Trophoblast cell (in vitro differentiated cells and primary cell): ENCODE results near the gene QSOX2.

Experiments
- DNase-seq, 2 donors: peaks; one replicate each; pipeline ENCODE4 v3.0.0-alpha.2; 2016
- H2AFZ ChIP-seq: 2 replicates; pipeline ENCODE4 v1.6.1; 2013; ENCODE audit warnings: low read length, moderate library complexity, mild to moderate bottlenecking; ENCODE audit not compliant: insufficient read depth, poor library complexity
- H2AK5ac ChIP-seq: 2 replicates; pipeline ENCODE4 v1.6.1; 2013; ENCODE audit warnings: mild to moderate bottlenecking, low read length
- H2BK120ac ChIP-seq: 2 replicates; pipeline ENCODE4 v1.6.1; 2013; ENCODE audit warnings: low read length, mild to moderate bottlenecking, moderate library complexity; ENCODE audit not compliant: insufficient read depth, poor library complexity
- H2BK12ac ChIP-seq: 2 replicates; pipeline ENCODE4 v1.6.1; 2013; ENCODE audit warnings: mild to moderate bottlenecking, low read length, moderate library complexity
- H2BK5ac ChIP-seq: 2 replicates; pipeline ENCODE4 v1.6.1; 2013; ENCODE audit warnings: low read length, low read depth, moderate library complexity, mild to moderate bottlenecking; ENCODE audit not compliant: poor library complexity
- H3K14ac ChIP-seq: 2 replicates; pipeline ENCODE4 v1.6.1; 2013; ENCODE audit warnings: mild to moderate bottlenecking, low read length
- H3K18ac ChIP-seq: 2 replicates; pipeline ENCODE4 v1.6.1; 2013; ENCODE audit warnings: mild to moderate bottlenecking, low read length
- H3K23ac ChIP-seq: 2 replicates; pipeline ENCODE4 v1.6.1; 2013; ENCODE audit warnings: low read length
- H3K27ac ChIP-seq: 2 replicates; pipeline ENCODE4 v1.5.1; 2013; ENCODE audit warnings: low read depth, mild to moderate bottlenecking, inconsistent platforms, low read length, moderate library complexity
- H3K27me3 ChIP-seq: 2 replicates; pipeline ENCODE4 v1.6.1; 2013; ENCODE audit warnings: inconsistent platforms, mild to moderate bottlenecking, low read length, moderate library complexity; ENCODE audit not compliant: insufficient read depth
- H3K36me3 ChIP-seq, 2 experiments: 1 replicate in 1 of 2; 2 replicates in 1 of 2; pipeline ENCODE4 v1.6.1; 2013; ENCODE audit warnings: low read length in 2 of 2, mild to moderate bottlenecking in 2 of 2, moderate library complexity in 1 of 2; ENCODE audit not compliant: insufficient read depth in 2 of 2, control insufficient read depth in 1 of 2
- H3K4ac ChIP-seq: 2 replicates; pipeline ENCODE4 v1.6.1; 2013; ENCODE audit warnings: low read depth, mild to moderate bottlenecking, low read length, moderate library complexity
- H3K4me1 ChIP-seq, 2 experiments: 1 replicate in 1 of 2; 2 replicates in 1 of 2; pipeline ENCODE4 v1.6.1; 2013; ENCODE audit warnings: low read length in 2 of 2, mild to moderate bottlenecking in 2 of 2, moderate library complexity in 1 of 2; ENCODE audit not compliant: insufficient read depth in 2 of 2, control insufficient read depth in 1 of 2
- H3K4me2 ChIP-seq: 2 replicates; pipeline ENCODE4 v1.6.1; 2013; ENCODE audit warnings: inconsistent platforms, mild to moderate bottlenecking, low read length, moderate library complexity
- H3K4me3 ChIP-seq: 2 replicates; pipeline ENCODE4 v1.5.1; 2013; ENCODE audit warnings: mild to moderate bottlenecking, low read depth, low read length, inconsistent platforms
- H3K79me1 ChIP-seq: one replicate; pipeline ENCODE4 v1.6.1; 2013; ENCODE audit warnings: low read length
- H3K79me2 ChIP-seq: 2 replicates; pipeline ENCODE4 v1.6.1; 2013; ENCODE audit warnings: low read length, mild to moderate bottlenecking; ENCODE audit not compliant: control insufficient read depth, insufficient read depth, poor library complexity
- H3K9ac ChIP-seq: 2 replicates; pipeline ENCODE4 v1.6.1; 2013; ENCODE audit warnings: mild to moderate bottlenecking, low read length
- H3K9me3 ChIP-seq: 2 replicates; pipeline ENCODE4 v1.6.1; 2013; ENCODE audit warnings: low read depth, mild to moderate bottlenecking, control low read depth, inconsistent platforms, low read length; ENCODE audit not compliant: insufficient read depth
- H4K12ac ChIP-seq: 2 replicates; pipeline ENCODE4 v1.6.1; 2013; ENCODE audit warnings: low read depth, mild to moderate bottlenecking, low read length, moderate library complexity
- H4K8ac ChIP-seq: 2 replicates; pipeline ENCODE4 v1.6.1; 2013; ENCODE audit warnings: low read depth, mild to moderate bottlenecking, low read length, moderate library complexity
- H4K91ac ChIP-seq: one replicate; pipeline ENCODE4 v1.6.1; 2013; ENCODE audit warnings: low read depth, mild to moderate bottlenecking, low read length, moderate library complexity
- WGBS: extraction: QIAGEN DNeasy Blood & Tissue Kit; methylation state at CpG from one replicate; pipeline ENCODE4 v1.1.7; 2013; ENCODE audit warnings: missing lambda C conversion rate; ENCODE audit not compliant: insufficient read length, insufficient coverage; ENCODE audit errors: extremely low coverage; 5-methylcytosine and 5-hydroxymethylcytosine counted together

The QSOX2 gene

GRCh38 chr9:136185596-136186366 is 59.8 kb downstream of the QSOX2 start:
- Histone ChIP-seq H2AFZ (no peak overlapping the region), H2AK5ac (no peak overlapping the region), H4K91ac (no peak overlapping the region), H3K23ac (no peak overlapping the region), H3K9me3 (peaks cover 2% of the 10 kb centered on the region), H3K27me3 (no peaks in the 10 kb centered on the region), H3K4me3 (no peak overlapping the region), H3K9ac (no peak overlapping the region), H3K14ac (no peak overlapping the region), H2BK12ac (no peak overlapping the region), H3K36me3 (no peaks in the 10 kb centered on the region), H2BK120ac (no peak overlapping the region), H3K79me2 (no peaks in the 10 kb centered on the region), H3K79me1 (no peaks in the 10 kb centered on the region), H2BK5ac (no peak overlapping the region), H3K27ac (no peak overlapping the region), H3K4me2 (no peak overlapping the region), H3K4ac (no peak overlapping the region), H3K18ac (no peak overlapping the region), H4K8ac (no peak overlapping the region), H4K12ac (no peak overlapping the region), H3K4me1 (no peaks in the 10 kb centered on the region)
- DNase-seq: no peak
- no CpG with 5 or more reads among the region's 32 CpGs for WGBS

GRCh38 chr9:136185066-136185465 is 60.5 kb downstream of the QSOX2 start:
- no peaks in the 10 kb centered on the region for H3K9me3 ChIP-seq
- no peaks in the 10 kb centered on the region for H3K27me3 ChIP-seq
- H2AK5ac ChIP-seq: no peak overlapping the region
- H3K14ac ChIP-seq: no peak overlapping the region
- H2BK12ac ChIP-seq: no peak overlapping the region
- H4K12ac ChIP-seq: no peak overlapping the region
- H2AFZ ChIP-seq: no peak overlapping the region
- WGBS: no CpG with 5 or more reads among the region's 19 CpGs
- H3K18ac ChIP-seq: no peak overlapping the region
- H3K4me2 ChIP-seq: no peak overlapping the region
- H3K4me1 ChIP-seq: no peaks in the 10 kb centered on the region
- H4K8ac ChIP-seq: no peak overlapping the region
- no peaks in the 10 kb centered on the region for H3K79me1 ChIP-seq
- no peak overlapping the region for H3K4me3 ChIP-seq
- H3K79me2 ChIP-seq: no peaks in the 10 kb centered on the region
- no peak overlapping the region for H3K23ac ChIP-seq
- H2BK120ac ChIP-seq: no peak overlapping the region
- H3K9ac ChIP-seq: no peak overlapping the region
- H3K36me3 ChIP-seq: no peaks in the 10 kb centered on the region
- DNase-seq: no peak
- no peak overlapping the region for H3K4ac ChIP-seq
- H2BK5ac ChIP-seq: no peak overlapping the region
- no peak overlapping the region for H3K27ac ChIP-seq
- H4K91ac ChIP-seq: no peak overlapping the region

- Histone ChIP-seq H3K79me1 (no peaks in the 10 kb centered on the region), H2AK5ac (no peak overlapping the region), H3K14ac (no peak overlapping the region), H3K4ac (no peak overlapping the region), H3K23ac (no peak overlapping the region), H2AFZ (no peak overlapping the region), H3K4me2 (no peak overlapping the region), H3K9me3 (no peaks in the 10 kb centered on the region), H2BK12ac (no peak overlapping the region), H3K79me2 (no peaks in the 10 kb centered on the region), H2BK120ac (no peak overlapping the region), H3K9ac (no peak overlapping the region), H3K18ac (no peak overlapping the region), H3K27ac (no peak overlapping the region), H3K4me1 (no peaks in the 10 kb centered on the region), H2BK5ac (no peak overlapping the region), H3K27me3 (no peaks in the 10 kb centered on the region), H3K4me3 (peak overlapping the region; percentile 20), H4K91ac (no peak overlapping the region), H4K12ac (no peak overlapping the region), H4K8ac (no peak overlapping the region), H3K36me3 (no peaks in the 10 kb centered on the region)
- WGBS: no CpG with 5 or more reads among the region's 18 CpGs
- no peak for DNase-seq
Measured at GRCh38 chr9:136182850-136183422, 62.7 kb downstream of the QSOX2 start.

GRCh38 chr9:136182420-136182787 is 63.2 kb downstream of the QSOX2 start:
- no peak overlapping the region for H3K4me3 ChIP-seq
- H3K14ac ChIP-seq: no peak overlapping the region
- H3K79me1 ChIP-seq: no peaks in the 10 kb centered on the region
- no peak overlapping the region for H3K4ac ChIP-seq
- H3K27ac ChIP-seq: no peak overlapping the region
- no peak for DNase-seq
- H3K9ac ChIP-seq: no peak overlapping the region
- H3K18ac ChIP-seq: no peak overlapping the region
- no peaks in the 10 kb centered on the region for H3K27me3 ChIP-seq
- H3K4me2 ChIP-seq: no peak overlapping the region
- no peak overlapping the region for H2BK5ac ChIP-seq
- H3K9me3 ChIP-seq: no peaks in the 10 kb centered on the region
- no peak overlapping the region for H2BK120ac ChIP-seq
- no peaks in the 10 kb centered on the region for H3K79me2 ChIP-seq
- H3K4me1 ChIP-seq: no peaks in the 10 kb centered on the region
- no peak overlapping the region for H2AFZ ChIP-seq
- no peak overlapping the region for H4K91ac ChIP-seq
- no peak overlapping the region for H4K12ac ChIP-seq
- no CpG with 5 or more reads among the region's 14 CpGs for WGBS
- no peak overlapping the region for H2AK5ac ChIP-seq
- H2BK12ac ChIP-seq: no peak overlapping the region
- no peak overlapping the region for H4K8ac ChIP-seq
- no peaks in the 10 kb centered on the region for H3K36me3 ChIP-seq
- H3K23ac ChIP-seq: no peak overlapping the region
